A549 treated with CORT108297 at 1 μM for 4 hours (cell line): ENCODE results near the gene SMIM22. TPM values are rescaled to one million over a fixed set of nuclear protein-coding genes. Genes with fewer than 3 reads are reported as not detected.

ENCODE experiments used
- total RNA-seq: library from RNA; stranded (reverse); fragments of 200-300 nt; extraction: Qiagen RNA extraction; gene quantifications from 5 replicates; pipeline ENCODE4 v1.2.3, GENCODE V29; 2022

The SMIM22 gene
- total RNA-seq = not detected in 5 replicates

GRCh38 chr16:4795181-4795827 is at the start of gene SMIM22:
TSS of gene SMIM22 (plus strand) at chr16:4795369. CDS start at chr16:4795735, 366 bp downstream.

GRCh38 chr16:4766875-4767628 is 28.1 kb upstream of the SMIM22 start, which contains the start of gene ZNF500:
TSS of gene ZNF500 (minus strand) at chr16:4767162. CDS start at chr16:4765978, 1,184 bp downstream.

DNA sequence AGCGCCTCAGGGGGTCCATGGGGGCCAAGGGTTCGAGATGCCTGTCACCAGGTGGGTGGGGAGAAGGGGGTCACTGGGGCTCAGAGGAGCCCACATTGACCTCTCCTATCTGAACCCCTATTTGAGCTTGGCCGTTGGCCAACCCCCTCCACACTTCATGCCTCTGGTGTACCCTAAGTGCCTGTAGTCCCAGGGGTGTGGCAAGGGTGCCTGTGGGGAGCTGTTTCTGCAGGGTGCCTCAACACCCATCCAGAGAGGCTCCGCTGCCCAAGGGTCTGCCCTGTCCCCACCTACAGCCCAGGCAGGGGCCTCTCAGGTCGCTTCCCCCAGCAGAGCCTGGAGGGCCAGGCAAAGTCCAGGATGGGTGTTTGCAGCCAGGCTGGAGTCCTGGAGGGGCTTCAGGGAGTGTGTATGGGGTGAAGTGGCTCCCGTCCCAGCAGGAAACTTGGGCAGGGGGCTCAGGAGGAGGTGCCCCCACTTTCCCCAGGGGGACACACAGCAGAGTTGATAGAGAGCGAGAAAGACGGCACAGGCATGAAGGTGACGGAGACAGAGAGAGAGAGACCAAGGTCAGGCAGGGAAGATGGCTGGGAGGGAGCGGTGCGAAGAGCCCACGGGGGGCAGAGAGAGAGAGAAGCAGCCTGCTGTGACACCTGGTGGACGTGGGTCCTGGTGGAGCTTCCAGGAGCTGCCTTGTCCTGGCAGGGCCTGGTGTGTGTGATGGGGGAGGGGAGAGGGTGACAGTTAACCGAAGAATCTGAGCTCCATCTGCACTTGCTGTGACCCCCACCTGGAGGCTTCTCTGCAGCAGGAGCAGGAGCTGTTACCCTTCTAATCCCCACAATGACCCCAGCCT is 7.3 kb upstream of the SMIM22 start, which contains the start of gene SEPTIN12:
Gene SEPTIN12, minus strand, starts transcription at position 719 of the 856 bp plus-strand sequence. Its CDS starts 700 bp downstream, at position 19.

DNA sequence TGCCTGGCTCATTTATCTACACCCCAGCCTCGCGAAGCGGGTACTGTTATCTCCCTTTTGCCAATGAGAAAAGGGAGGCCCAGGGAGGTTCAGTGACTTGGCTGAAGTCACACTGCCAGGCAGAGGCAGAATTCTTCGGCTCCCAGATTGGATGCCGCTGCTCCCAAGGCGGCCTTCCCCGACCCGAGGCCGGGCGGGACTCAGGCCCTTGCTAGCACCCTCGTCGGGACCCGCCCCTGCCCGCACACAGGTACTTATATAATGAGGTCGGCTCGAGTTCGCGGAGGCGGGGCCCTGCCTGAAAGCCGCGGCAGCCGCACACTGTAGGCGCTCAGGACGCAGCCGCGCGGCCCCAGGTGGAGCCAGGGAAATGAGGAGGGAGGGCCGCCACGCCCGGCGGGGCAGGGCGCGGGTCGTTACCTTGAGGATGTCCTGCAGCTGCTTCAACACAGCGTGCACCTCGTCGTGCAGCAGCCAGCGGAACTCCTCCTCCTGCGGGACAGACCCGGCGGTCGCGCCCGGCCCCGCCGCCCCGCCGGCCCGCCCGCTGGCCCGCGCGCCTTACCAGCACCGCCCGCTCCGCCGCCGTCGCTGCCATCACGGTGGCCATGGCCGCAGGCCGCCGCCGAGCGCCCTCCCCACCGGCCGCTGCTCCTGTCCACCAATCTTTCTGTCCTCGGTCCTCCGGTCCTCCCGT is 6.9 kb downstream of the SMIM22 start, which contains the start of gene ROGDI:
Gene ROGDI, minus strand, starts transcription at position 672 of the 697 bp plus-strand sequence. Its CDS starts 62 bp downstream, at position 610.

Other genes starting within 250 kb of the SMIM22 start
- 0.02 to 0.03 TPM in 2 of 5 replicates, not detected in the others for gene C16orf96, start 239.0 kb upstream of the SMIM22 start, total RNA-seq
- 34.5 to 67.4 TPM (median 61.1 TPM) in 5 replicates for gene UBALD1, start 180.5 kb upstream of the SMIM22 start, total RNA-seq
- 35.8 to 41.3 TPM (median 40.5 TPM) in 5 replicates for gene MGRN1, start 170.5 kb upstream of the SMIM22 start, total RNA-seq
- gene NUDT16L1, start 101.8 kb upstream of the SMIM22 start, total RNA-seq = 14.9 to 26.8 TPM (median 25.8 TPM) in 5 replicates
- gene ANKS3, start 61.1 kb upstream of the SMIM22 start, total RNA-seq = 20.5 to 28.5 TPM (median 27.7 TPM) in 5 replicates
- 1.0 to 1.8 TPM (median 1.2 TPM) in 5 replicates for gene DNAAF8, start 60.8 kb upstream of the SMIM22 start, total RNA-seq
- 6.8 to 10.3 TPM (median 8.7 TPM) in 5 replicates for gene ZNF500, start 28.2 kb upstream of the SMIM22 start, total RNA-seq
- 0.16 TPM in 1 of 5 replicates, not detected in the others for gene SEPTIN12, start 7.0 kb upstream of the SMIM22 start, total RNA-seq
- gene ROGDI, start 7.3 kb downstream of the SMIM22 start, total RNA-seq = 8.7 to 16.3 TPM (median 15.1 TPM) in 5 replicates
- 39.9 to 44.5 TPM (median 43.0 TPM) in 5 replicates for gene GLYR1, start 51.9 kb downstream of the SMIM22 start, total RNA-seq
- gene UBN1, start 52.1 kb downstream of the SMIM22 start, total RNA-seq = 26.1 to 29.5 TPM (median 27.8 TPM) in 5 replicates
- gene PPL, start 141.8 kb downstream of the SMIM22 start, total RNA-seq = 2.4 to 3.3 TPM (median 3.1 TPM) in 5 replicates
- 0.01 to 0.04 TPM (median 0.03 TPM) in 5 replicates for gene SEC14L5, start 163.0 kb downstream of the SMIM22 start, total RNA-seq
- gene NAGPA, start 238.6 kb downstream of the SMIM22 start, total RNA-seq = 13.1 to 19.8 TPM (median 18.4 TPM) in 5 replicates